ENCODE measurements around the gene JAK3. TPM values are rescaled to one million over a fixed set of nuclear protein-coding genes. Genes with fewer than 3 reads are reported as not detected.

JAK3 gene
- total and polyA plus RNA-seq, 2 donors (not counting 3 experiments of a cell fraction or from before 2014, with no cell fraction given): 3.1 to 3.8 TPM

- H4K20me1 ChIP-seq (replicated peaks; ENCODE audit: control insufficient read depth, extremely low read depth, insufficient read depth, low read length): no peaks in the 10 kb centered on the region
- CTCF ChIA-PET: no interaction called here
Measured at GRCh38 chr19:17846146-17846545, 1.6 kb downstream of the JAK3 start.

More at GRCh38 chr19:17846146-17846545, 1.6 kb downstream of the JAK3 start:
- intact Hi-C loops (cut with micrococcal nuclease) (no loop called here), dilution Hi-C loops (cut with MboI; ENCODE audit: extremely low pct_ligation_motif_present, low sequenced_read_pairs) (no loop called here)
- Histone ChIP-seq H3K4me2 (ENCODE audit: insufficient read depth, low read length) (no peak overlapping the region), H3K36me3 (ENCODE audit: control insufficient read depth in 2 of 2, extremely low read depth in 1 of 2, insufficient read depth in 2 of 2, low read length in 2 of 2) (no peaks in the 10 kb centered on the region), H3K9me1 (replicated peaks; ENCODE audit: control insufficient read depth, extremely low read depth, insufficient read depth, low read length) (no peaks in the 10 kb centered on the region), H3K79me2 (ENCODE audit: control insufficient read depth, insufficient read depth, low read length) (no peaks in the 10 kb centered on the region), H3K9ac (replicated peaks; ENCODE audit: extremely low read depth, insufficient read depth, low read length) (no peak overlapping the region), H3K27me3 (ENCODE audit: control insufficient read depth in 2 of 2, insufficient read depth in 2 of 2, low read length in 2 of 2) (no peaks in the 10 kb centered on the region), H3K27ac (ENCODE audit: insufficient read depth, low read depth, low read length) (no peak overlapping the region), H2AFZ (ENCODE audit: low read depth, low read length) (no peak overlapping the region), H3K4me1 (ENCODE audit: control insufficient read depth, extremely low read depth, insufficient read depth, low read length) (peaks cover 9% of the 10 kb centered on the region), H3K9me3 (replicated peaks; ENCODE audit: control insufficient read depth, insufficient read depth, low read length) (no peaks in the 10 kb centered on the region), H3K4me3 (replicated peaks in 1 of 3; ENCODE audit: insufficient read depth in 1 of 3, low read depth in 1 of 3, low read length in 3 of 3) (no peak overlapping the region)
- TF ChIP-seq CTCF (IDR thresholded peaks at IDR 0.05; ENCODE audit: extremely low read depth in 1 of 2, insufficient read depth in 1 of 2, low read depth in 1 of 2, low read length in 2 of 2): no peak
- no peak for TF ChIP-seq POLR2A (IDR thresholded peaks at IDR 0.05; ENCODE audit: low read depth, low read length)
- no peak for TF ChIP-seq JUN (IDR thresholded peaks at IDR 0.05; ENCODE audit: borderline replicate concordance, insufficient read depth, insufficient read length, low read depth)
- TF ChIP-seq GATA2 (IDR thresholded peaks at IDR 0.05; ENCODE audit: insufficient read depth, insufficient read length, low read depth, low read length): no peak
- no peak for TF ChIP-seq FOS (IDR thresholded peaks at IDR 0.05; ENCODE audit: borderline replicate concordance, insufficient read depth, low read length)
- TF ChIP-seq POLR2AphosphoS5 (IDR thresholded peaks at IDR 0.05; ENCODE audit: insufficient read depth, low read depth, low read length): no peak
- no peak for TF ChIP-seq MAX (IDR thresholded peaks at IDR 0.05; ENCODE audit: insufficient read depth, insufficient read length)
- TF ChIP-seq MYC (IDR thresholded peaks at IDR 0.05; ENCODE audit: low read depth, low read length): no peak
- TF ChIP-seq EZH2 (IDR thresholded peaks at IDR 0.05; ENCODE audit: borderline replicate concordance, low read depth, low read length, severe bottlenecking): no peak
- no TSS peak for BruUV-seq (replicated peaks)
- FAIRE-seq: no peak
- POLR2A ChIA-PET: interaction anchor here (1.7 kb wide), 1 partner anchor 13 kb away, joined by 7 read pairs; the partner anchor contains the start of gene RPL18A
- no peak for DNase-seq (ENCODE audit: low read depth, low spot score)

Measured in endothelial cell of umbilical vein (primary cell).